NCI-H2227 treated with DMSO at 0.1 percent for 48 hours (cell line): Measurements from ENCODE around the gene COL4A1.

Experiments
- DNase-seq: peaks from one replicate; lab custom pipeline; 2025; lab: John Stamatoyannopoulos, UW

Gene COL4A1

DNA sequence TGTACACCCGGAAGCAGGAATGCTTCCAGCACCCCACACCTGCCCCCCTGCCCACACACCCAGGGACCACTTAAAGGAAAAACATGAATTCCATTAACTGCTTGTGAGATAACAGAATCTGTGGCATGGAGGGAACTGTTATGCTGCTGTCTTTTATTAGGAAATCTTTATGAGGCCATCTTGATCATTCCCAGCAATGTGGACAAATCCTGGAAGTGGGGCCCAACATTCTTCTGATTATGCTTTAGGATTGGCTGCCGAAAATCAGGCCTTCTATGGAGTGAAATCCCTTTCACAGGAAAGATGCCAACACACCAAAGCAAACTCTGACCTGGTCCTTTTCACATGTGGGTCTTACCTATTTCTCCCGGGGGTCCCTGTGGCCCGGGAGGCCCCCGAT is 114.5 kb downstream of the COL4A1 start:
- no peak for DNase-seq

DNA sequence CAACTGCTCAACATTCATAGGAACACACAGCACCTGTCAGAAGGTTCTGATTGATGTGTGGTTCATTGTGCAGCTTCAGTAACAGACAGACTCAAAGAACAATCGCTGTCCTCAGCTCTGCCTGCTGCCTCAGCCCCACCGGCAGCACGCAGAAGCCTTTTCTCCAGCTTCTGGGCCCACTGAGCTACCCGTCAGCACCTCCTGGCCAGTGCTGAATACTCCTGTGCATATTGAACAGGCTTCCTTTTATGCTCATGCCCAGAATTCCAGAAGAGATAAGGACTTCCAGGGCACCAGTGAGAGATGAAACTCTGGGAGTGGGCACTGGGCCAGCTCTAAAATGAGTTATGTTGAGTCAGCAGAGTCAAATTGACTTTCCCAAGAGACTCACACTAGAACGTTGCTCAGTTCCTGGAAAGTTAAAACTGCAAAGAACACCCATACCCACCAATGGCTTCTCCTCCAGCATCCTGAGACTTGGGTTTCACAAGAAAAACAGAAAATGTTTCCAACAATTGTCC is 119.3 kb downstream of the COL4A1 start:
- DNase-seq, result no peak

DNA sequence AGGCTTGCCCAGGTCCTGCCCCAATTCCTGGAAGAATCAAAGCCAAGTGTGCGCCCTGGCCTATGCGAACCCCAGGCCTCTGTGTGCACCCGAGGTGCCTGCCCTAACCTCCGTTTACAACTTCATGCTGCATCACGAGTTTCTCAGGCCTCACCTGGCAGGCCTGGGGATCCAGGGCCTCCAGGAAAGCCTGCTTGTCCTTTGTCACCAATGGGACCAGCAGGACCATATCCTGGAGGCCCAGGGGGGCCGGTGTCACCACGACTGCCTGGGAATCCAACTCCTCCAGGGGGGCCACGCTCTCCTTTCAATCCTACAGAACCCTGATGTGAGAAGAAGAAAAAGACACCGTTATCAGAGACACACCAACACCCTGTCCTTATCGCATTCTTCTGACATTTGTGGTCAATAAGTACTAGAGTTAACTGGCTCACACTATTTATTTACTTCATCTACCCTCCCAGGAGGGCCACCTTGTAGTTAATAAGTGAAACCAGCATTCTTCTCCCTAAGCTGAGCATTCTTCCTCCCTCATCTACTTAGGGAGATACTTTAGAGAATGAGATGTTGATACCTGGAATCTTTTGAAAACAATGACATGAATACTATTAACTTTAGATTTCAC is 120.6 kb downstream of the COL4A1 start:
- no peak for DNase-seq

- DNase-seq, result no peak
These were observed 121.3 kb downstream of the COL4A1 start for GRCh38 chr13:110185696-110186095.

GRCh38 chr13:110183910-110184309 is 123.0 kb downstream of the COL4A1 start:
- DNase-seq, result no peak

- no peak for DNase-seq
These were observed 124.5 kb downstream of the COL4A1 start for GRCh38 chr13:110182461-110182860.

- DNase-seq, result no peak
These were observed 125.0 kb downstream of the COL4A1 start for GRCh38 chr13:110182003-110182402.

GRCh38 chr13:110179857-110180147 is 127.2 kb downstream of the COL4A1 start:
- no peak for DNase-seq

GRCh38 chr13:110179116-110179856 is 127.7 kb downstream of the COL4A1 start:
- no peak for DNase-seq

DNA sequence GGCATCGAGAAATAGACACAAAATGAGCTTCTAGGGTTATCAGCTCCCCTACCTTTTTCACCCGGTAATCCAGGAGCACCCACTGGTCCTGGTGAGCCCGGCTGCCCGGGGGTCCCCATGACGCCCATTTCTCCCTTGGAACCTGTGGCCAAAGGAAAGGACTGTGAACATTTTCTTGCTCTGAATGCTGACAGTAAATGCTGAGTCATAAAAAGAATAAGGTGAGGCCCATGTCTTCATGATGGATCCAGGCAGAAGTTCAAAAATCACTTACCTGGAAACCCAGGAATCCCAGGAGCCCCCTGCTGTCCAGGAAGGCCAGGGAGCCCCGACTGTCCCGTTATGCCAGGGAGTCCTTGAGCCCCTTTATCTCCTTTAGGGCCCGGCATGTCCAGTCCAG is 129.2 kb downstream of the COL4A1 start:
- DNase-seq, result no peak

DNA sequence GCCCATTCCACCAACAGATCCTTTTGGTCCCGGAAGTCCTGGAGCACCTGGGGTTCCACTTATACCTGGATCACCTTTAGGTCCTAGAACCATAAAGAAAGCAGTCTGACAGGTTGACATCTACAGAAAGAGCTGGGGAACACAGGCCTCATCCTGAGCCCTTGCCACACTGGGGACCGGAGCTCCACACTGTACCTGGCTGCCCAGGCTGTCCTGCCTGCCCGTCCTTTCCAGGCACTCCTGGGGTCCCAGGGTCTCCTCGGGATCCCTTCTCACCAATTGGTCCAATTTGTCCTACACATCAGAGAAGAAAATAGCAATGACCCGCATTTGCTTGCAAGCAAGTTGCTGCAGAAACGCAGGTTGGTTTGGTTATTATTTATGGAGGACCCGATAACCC is 130.5 kb downstream of the COL4A1 start:
- DNase-seq, result no peak

GRCh38 chr13:110173247-110173818 is 133.6 kb downstream of the COL4A1 start:
- DNase-seq, result no peak

DNA sequence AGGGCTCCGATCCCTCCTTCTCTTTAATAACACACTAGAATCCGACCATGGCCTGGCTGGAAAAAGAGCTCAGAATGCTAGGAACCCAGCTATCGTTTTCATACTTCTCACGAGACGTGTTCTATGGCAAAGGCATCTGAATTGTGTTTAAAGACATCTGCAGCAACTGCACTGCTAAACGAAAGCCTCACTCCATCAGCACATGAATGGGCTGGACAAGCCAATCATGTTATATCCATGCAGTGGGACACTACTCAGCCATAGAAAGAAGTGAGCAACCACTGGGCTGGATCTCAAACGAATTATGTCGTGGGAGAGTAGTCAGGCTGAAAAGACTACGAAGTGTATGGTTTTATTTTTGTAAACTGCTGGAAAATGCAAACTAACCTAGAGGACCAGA is 136.1 kb downstream of the COL4A1 start:
- no peak for DNase-seq

DNA sequence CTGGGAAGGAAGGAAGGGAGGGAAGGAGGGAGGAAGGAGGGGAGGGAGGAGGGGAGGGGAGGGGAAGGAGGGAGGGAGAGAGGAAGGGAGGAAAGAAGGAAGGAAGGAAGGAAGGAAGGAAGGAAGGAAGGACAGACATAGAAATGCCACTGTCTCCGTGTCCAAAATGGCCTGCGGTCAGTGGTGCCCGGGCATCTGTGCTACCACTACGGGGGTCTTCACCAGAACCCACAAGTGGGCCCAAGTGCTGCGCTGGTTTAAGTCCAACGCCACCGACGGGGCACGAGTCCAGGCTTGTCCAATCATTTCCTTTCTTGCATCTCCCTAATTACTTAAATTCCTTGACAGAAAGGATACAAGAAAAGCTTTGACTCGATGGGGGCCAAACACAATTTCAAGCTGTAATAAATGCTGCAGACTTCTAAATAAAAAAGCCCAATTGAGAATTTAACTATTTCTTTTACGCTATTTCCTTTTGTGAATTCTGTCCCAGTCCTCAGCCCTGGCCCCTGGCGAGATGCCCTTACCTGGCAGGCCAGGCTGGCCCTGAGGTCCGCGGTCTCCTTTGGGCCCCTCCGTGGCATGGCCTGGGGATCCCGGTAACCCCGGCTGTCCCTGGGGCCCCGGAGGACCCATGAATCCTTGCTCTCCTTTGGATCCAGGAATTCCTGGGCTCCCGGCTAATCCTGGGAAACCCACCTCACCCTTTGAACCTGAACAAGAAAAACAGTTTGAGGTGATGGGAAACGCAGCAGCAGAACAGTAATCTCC is 136.8 kb downstream of the COL4A1 start:
- DNase-seq, result no peak

DNA sequence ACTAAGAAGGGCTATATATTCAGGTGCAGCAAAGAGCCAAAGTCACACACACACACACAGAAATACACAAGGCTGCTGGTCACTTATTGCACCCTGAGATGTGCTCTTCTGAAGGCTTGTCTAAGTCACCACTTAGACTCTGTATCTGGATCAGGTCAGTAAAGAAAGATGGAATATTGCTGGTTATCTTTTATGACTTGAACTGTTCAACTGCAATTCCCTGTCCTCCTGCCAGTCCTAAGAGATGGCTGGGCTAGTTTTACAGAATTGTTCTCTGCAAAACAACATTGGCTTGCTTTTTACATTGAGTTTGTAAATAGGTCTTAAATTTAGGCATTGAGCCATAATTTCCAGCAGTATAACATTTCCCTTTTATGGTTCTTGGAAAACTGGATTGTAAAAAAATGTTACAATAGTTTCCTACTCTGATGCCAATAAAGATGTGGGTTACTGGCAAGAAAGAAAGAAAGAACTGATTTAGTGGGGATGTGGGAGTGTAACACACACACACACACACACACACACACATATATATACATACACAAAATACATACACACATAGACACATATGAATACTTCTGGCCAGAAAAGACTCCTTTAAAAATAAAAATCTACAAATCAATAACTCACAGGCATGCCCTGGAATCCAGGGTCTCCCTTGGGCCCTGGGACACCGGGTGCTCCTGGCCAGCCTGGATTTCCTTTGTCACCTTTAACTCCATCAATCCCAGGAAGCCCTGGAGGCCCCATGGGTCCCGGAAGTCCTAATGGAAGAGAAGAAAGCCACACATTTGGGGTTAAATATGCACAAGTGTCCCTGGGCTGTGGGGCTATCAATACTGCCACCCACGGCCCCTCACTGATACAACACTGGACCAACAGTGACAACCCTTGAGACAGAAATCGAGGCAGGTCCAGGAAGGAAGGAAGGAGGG is 137.7 kb downstream of the COL4A1 start:
- DNase-seq, result no peak

- no peak for DNase-seq
These were observed 140.4 kb downstream of the COL4A1 start for GRCh38 chr13:110166598-110166997.

- DNase-seq, result no peak
These were observed 142.3 kb downstream of the COL4A1 start for GRCh38 chr13:110164706-110165105.

DNA sequence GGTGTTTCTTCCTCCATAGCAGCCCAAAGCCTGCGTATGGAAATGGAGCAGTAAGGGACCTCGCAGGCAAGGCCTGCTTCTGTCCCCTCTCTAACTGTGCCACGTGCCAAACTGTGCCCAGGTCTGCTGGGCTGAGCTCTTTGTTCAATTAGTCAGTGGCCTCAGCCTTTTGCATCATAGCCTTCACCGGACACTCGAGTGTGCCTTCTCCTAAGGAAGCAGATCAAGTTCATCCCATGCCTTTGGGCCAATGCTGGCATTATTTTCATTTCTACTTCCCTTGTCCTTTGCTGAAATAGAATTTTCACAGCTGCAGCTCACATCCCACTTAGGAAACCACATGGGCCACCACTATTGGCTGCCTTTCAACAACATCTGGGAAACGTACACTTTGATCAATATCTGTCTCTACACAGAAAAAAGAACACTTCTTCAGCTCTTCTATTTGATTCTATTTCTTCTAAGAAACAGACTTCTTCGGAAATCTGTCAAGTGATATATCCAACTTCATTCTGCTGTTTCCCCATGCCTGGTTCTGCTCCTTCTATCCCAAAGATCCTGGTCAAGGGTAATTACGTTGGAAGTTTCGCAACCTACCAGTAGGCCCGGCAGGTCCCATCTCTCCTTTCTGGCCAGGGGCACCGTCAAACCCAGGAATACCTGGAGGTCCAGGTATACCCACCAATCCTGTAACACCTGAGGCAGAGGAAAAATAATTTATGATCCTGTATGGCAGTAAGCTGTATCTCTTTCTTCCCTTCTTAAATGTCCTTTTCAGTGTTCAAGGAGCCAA is 143.9 kb downstream of the COL4A1 start:
- no peak for DNase-seq

GRCh38 chr13:110162053-110162452 is 144.9 kb downstream of the COL4A1 start:
- no peak for DNase-seq

GRCh38 chr13:110161112-110161882 is 145.7 kb downstream of the COL4A1 start:
- DNase-seq, result no peak
